IMR-90 (cell line): ENCODE measurements around the gene BCL2L11.

Source experiments
- CEBPB ChIP-seq: IDR thresholded peaks from 2 replicates; pipeline ENCODE4 v1.6.1; 2012; ENCODE audit warnings: low read depth, low read length, improper control_type of control experiment
- MAFK ChIP-seq: IDR thresholded peaks from 2 replicates; pipeline ENCODE4 v1.6.1; 2012; ENCODE audit warnings: low read depth, low read length, improper control_type of control experiment
- MAZ ChIP-seq: IDR thresholded peaks from 2 replicates; pipeline ENCODE4 v1.6.1; 2012; ENCODE audit warnings: low read depth, mild to moderate bottlenecking, low read length, improper control_type of control experiment, moderate library complexity, borderline replicate concordance
- MXI1 ChIP-seq: IDR thresholded peaks from 2 replicates; pipeline ENCODE4 v1.6.1; 2012; ENCODE audit warnings: low read depth, mild to moderate bottlenecking, low read length, moderate library complexity, borderline replicate concordance
- POLR2A ChIP-seq: IDR thresholded peaks from 2 replicates; pipeline ENCODE4 v1.6.1; 2012; ENCODE audit warnings: mild to moderate bottlenecking, low read depth, low read length
- RAD21 ChIP-seq: IDR thresholded peaks from 2 replicates; pipeline ENCODE4 v1.6.1; 2012; ENCODE audit warnings: low read length, improper control_type of control experiment
- RCOR1 ChIP-seq: IDR thresholded peaks from 2 replicates; pipeline ENCODE4 v1.6.1; 2012; ENCODE audit warnings: mild to moderate bottlenecking, low read length, improper control_type of control experiment; ENCODE audit not compliant: insufficient replicate concordance
- RFX5 ChIP-seq: IDR thresholded peaks from 2 replicates; pipeline ENCODE4 v1.8.0; 2012; ENCODE audit warnings: low read depth, mild to moderate bottlenecking, low read length, moderate library complexity
- SMC3 ChIP-seq: fragments of 150-350 bp; IDR thresholded peaks from 2 replicates; pipeline ENCODE4 v1.6.1; 2016; ENCODE audit warnings: low read depth, mild to moderate bottlenecking, antibody characterized with exemption, low read length, moderate library complexity
- USF2 ChIP-seq: fragments of 150-350 bp; IDR thresholded peaks from 2 replicates; pipeline ENCODE4 v1.6.1; 2017; ENCODE audit warnings: mild to moderate bottlenecking, antibody characterized with exemption, low read length, low read depth
- TF ChIP-seq, protein P1 (sequence below): conservative IDR thresholded peaks from 2 replicates; pipeline ENCODE4 v1.5.1; 2012; ENCODE audit warnings: mild to moderate bottlenecking, low read depth, low read length, improper control_type of control experiment

DNA sequence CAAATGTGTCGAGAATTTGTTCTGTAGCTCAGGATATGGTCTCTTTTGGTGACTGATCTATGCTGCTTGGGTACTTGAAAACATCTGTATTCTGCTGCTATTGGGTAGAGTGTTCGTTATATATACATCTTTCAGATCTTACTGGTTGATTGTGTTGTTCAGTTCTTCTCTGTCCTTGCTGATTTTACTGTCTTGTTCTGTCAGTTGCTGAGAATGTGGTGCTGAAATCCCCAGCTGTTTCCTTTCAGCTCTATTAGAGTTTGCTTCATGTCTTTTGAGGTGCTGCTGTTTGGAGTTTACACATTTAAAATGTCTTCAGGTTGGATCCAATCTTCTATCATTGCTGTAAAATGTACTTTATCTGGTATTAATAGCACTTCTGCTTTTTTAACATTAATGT lies 12.9 kb downstream of the BCL2L11 start:
- TF ChIP-seq SMC3 (no peak), POLR2A (no peak), RAD21 (no peak), CEBPB (no peak), USF2 (no peak), MAFK (no peak), MXI1 (no peak), RFX5 (no peak), RCOR1 (no peak), MAZ (no peak)
- TF ChIP-seq, protein P1, sequence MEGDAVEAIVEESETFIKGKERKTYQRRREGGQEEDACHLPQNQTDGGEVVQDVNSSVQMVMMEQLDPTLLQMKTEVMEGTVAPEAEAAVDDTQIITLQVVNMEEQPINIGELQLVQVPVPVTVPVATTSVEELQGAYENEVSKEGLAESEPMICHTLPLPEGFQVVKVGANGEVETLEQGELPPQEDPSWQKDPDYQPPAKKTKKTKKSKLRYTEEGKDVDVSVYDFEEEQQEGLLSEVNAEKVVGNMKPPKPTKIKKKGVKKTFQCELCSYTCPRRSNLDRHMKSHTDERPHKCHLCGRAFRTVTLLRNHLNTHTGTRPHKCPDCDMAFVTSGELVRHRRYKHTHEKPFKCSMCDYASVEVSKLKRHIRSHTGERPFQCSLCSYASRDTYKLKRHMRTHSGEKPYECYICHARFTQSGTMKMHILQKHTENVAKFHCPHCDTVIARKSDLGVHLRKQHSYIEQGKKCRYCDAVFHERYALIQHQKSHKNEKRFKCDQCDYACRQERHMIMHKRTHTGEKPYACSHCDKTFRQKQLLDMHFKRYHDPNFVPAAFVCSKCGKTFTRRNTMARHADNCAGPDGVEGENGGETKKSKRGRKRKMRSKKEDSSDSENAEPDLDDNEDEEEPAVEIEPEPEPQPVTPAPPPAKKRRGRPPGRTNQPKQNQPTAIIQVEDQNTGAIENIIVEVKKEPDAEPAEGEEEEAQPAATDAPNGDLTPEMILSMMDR: no peak
